Keratinocyte (primary cell): ENCODE results near the gene GPR176.

Source experiments
- CTCF ChIP-seq, 3 experiments: IDR thresholded peaks in 1 of 3; conservative IDR thresholded peaks in 1 of 3; optimal IDR thresholded peaks in 1 of 3; 2 replicates in 2 of 3; 3 replicates in 1 of 3; pipeline versions ENCODE3 to v1.5.1; 2011; ENCODE audit warnings: low read length in 3 of 3, mild to moderate bottlenecking in 3 of 3, moderate library complexity in 2 of 3, control low read depth in 1 of 3, inconsistent platforms in 1 of 3; ENCODE audit not compliant: insufficient read depth in 2 of 3; ENCODE audit errors: extremely low read depth in 1 of 3
- EZH2 ChIP-seq: IDR thresholded peaks from one replicate; pipeline ENCODE4 v1.6.1; 2012; ENCODE audit warnings: inconsistent platforms, mild to moderate bottlenecking, low read length, moderate library complexity

- TF ChIP-seq CTCF (optimal IDR thresholded peaks at IDR 0.05 in 1 of 3, IDR thresholded peaks at IDR 0.05 in 1 of 3, conservative IDR thresholded peaks at IDR 0.05 in 1 of 3; ENCODE audit: extremely low read depth in 1 of 3, insufficient read depth in 2 of 3, low read length in 3 of 3) (no peak), EZH2 (no peak)
Observed at GRCh38 chr15:39889601-39890000, 30.5 kb downstream of the GPR176 start.
